Esophagus (tissue), 2 donors: Measurements from ENCODE around the gene RAP2A. TPM values are rescaled to one million over a fixed set of nuclear protein-coding genes. Genes with fewer than 3 reads are reported as not detected.

Experiments
- H3K27ac ChIP-seq, 2 donors: one replicate each; pipeline ENCODE4 v1.5.1; 2013; ENCODE audit warnings: low read depth in 2 of 2, mild to moderate bottlenecking in 2 of 2, inconsistent platforms in 1 of 2, low read length in 1 of 2, moderate library complexity in 1 of 2
- H3K27me3 ChIP-seq, 2 donors: one replicate each; pipeline ENCODE4 v1.6.1; 2013; ENCODE audit warnings: low read length in 2 of 2, control low read depth in 1 of 2, mild to moderate bottlenecking in 1 of 2; ENCODE audit not compliant: insufficient read depth in 2 of 2, control insufficient read depth in 1 of 2
- H3K36me3 ChIP-seq, 2 donors: one replicate each; pipeline ENCODE4 v1.6.1; 2013; ENCODE audit warnings: low read length in 1 of 2; ENCODE audit not compliant: control insufficient read depth in 2 of 2, insufficient read depth in 2 of 2
- H3K4me1 ChIP-seq, 2 donors: one replicate each; pipeline ENCODE4 v1.6.1; 2013; ENCODE audit warnings: low read length in 1 of 2; ENCODE audit not compliant: control insufficient read depth in 2 of 2, insufficient read depth in 2 of 2
- H3K4me3 ChIP-seq, 2 donors: one replicate each; pipeline ENCODE4 v1.5.1; 2013; ENCODE audit warnings: low read length in 2 of 2, mild to moderate bottlenecking in 2 of 2, low read depth in 1 of 2, moderate library complexity in 1 of 2
- H3K9me3 ChIP-seq, 2 donors: one replicate each; pipeline ENCODE4 v1.6.1; 2013; ENCODE audit warnings: mild to moderate bottlenecking in 2 of 2, low read depth in 1 of 2, low read length in 1 of 2, moderate library complexity in 1 of 2; ENCODE audit not compliant: control insufficient read depth in 2 of 2, insufficient read depth in 1 of 2
- WGBS, 2 donors: extraction: QIAGEN DNeasy Blood & Tissue Kit; methylation state at CpG; one replicate each; pipeline ENCODE4 v1.1.7; 2013; 5-methylcytosine and 5-hydroxymethylcytosine counted together
- polyA plus RNA-seq, 2 donors: library from polyadenylated mRNA; stranded (reverse); fragments of 200-250 nt; gene quantifications; one replicate each; pipeline ENCODE4 v1.2.3, GENCODE V29; 2013
- donor health status: healthy with polysubstance abuse.
- donor health status: Bipolar disorder and iron deficiency.

The RAP2A gene
- polyA plus RNA-seq, 2 donors: 7.4 to 12.5 TPM

DNA sequence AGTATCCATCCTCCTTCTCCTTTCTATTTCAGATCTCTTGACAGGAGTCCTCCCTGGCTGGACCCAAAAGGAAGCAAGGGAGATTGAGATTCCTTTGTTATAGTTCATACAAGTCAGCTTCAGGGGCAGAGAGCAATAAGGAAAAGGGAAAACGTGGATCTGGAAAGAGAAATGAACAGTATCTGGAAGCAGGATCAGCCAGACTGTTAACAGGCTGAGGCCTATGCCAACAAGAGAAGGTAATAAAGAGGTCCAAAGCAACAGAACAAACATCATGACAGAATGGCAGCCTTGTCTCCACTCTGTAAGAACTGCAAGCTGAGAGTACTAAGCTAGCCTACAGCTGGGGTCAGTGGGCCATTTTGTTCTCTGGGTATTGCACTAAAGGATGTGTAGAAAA lies 64.5 kb downstream of the RAP2A start:
- Histone ChIP-seq H3K4me1 (no peaks in the 10 kb centered on the region), H3K27ac (no peak overlapping the region), H3K9me3 (no peaks in the 10 kb centered on the region), H3K4me3 (no peak overlapping the region), H3K27me3 (no peaks in the 10 kb centered on the region), H3K36me3 (no peaks in the 10 kb centered on the region)
- WGBS, 2 donors: 47 to 55% methylated on average over 1 of the region's 1 CpG

DNA sequence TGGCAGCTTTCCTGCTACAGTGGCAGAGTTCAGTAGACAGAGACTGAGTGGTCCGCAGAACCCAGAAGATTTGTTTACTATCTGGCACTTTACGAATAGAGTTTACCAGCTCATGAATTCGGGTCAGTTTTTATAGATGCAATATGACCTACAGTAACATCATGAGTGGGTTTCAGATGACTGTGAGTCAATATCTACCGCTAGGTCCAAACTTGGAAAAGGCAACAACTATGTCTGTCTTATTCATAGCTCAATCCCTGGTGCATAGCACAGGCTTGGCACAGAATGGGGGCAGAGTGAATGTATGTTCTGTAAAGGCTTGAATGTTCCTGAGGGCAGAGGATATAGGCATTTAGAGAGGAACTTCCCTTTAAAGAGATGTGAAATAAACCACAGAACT lies 65.2 kb downstream of the RAP2A start:
- 91 to 95% methylated on average over 4 of the region's 4 CpGs for WGBS, 2 donors
- Histone ChIP-seq H3K4me1 (no peaks in the 10 kb centered on the region), H3K36me3 (no peaks in the 10 kb centered on the region), H3K27me3 (no peaks in the 10 kb centered on the region), H3K27ac (no peak overlapping the region), H3K4me3 (no peak overlapping the region), H3K9me3 (no peaks in the 10 kb centered on the region)

DNA sequence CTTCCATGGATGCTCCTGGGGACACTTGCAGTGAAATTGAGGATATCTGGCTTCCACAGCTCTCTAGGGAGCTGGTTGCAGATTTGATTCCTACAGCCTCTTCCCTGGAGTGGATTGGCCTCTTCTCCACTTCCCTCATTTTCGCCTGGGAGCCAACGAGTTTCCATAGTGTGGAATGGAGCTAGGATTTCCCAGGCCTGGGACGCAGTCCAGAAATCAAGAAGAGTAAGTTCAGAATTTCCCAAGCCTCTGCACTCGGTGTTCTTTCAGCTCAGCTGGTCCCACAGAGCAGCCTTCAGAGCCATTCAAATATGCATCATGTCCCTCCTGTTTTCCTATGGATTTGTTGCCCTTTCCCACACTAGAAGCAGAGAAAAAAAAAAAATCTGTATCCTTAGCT lies 68.2 kb downstream of the RAP2A start:
- H3K36me3 ChIP-seq: no peaks in the 10 kb centered on the region
- no peak overlapping the region for H3K4me3 ChIP-seq
- H3K27me3 ChIP-seq: no peaks in the 10 kb centered on the region
- H3K4me1 ChIP-seq: no peaks in the 10 kb centered on the region
- 44 to 52% methylated on average over 4 of the region's 4 CpGs for WGBS, 2 donors
- no peak overlapping the region for H3K27ac ChIP-seq
- H3K9me3 ChIP-seq: no peaks in the 10 kb centered on the region

DNA sequence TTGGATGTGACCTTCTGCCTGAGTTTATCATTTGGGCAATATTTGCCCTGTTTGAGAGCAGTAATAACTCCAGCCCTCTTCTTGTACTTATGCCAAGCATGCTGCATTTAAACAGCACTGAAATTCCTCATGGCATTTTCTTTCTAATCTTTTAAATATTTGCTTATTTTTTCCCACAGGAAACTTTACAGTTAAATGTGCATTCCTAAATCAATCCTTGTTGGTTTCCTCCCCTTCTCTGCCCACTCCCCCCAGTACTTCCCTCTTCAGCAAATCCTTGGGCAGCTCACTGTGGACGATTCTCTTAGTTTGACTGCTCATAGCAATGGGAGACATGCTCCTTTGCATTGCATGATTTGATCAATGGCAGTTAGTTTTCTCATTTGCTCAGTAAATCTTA lies 68.7 kb downstream of the RAP2A start:
- no peak overlapping the region for H3K27ac ChIP-seq
- H3K4me3 ChIP-seq: no peak overlapping the region
- H3K4me1 ChIP-seq: no peaks in the 10 kb centered on the region
- no peaks in the 10 kb centered on the region for H3K9me3 ChIP-seq
- 20 to 26% methylated on average over 1 of the region's 1 CpG for WGBS, 2 donors
- H3K27me3 ChIP-seq: no peaks in the 10 kb centered on the region
- no peaks in the 10 kb centered on the region for H3K36me3 ChIP-seq

DNA sequence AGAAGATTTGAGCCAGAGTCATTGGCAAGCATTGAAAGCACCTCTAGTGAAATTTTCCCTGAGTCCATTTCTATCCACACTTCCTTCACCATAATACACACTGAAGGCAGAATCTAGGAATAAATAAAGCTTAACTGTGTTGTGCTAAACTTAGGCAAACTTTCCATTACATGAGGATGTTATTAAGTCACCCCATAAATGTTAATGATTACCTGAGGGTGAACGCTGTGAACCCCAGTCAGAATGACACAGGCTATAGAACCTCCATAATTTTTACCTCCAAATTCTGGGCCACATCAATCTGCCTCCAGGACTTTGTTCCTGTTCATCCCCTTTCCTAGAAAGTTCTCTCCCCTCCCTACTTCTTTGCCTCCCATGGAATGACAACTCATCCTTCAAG lies 71.0 kb downstream of the RAP2A start:
- no peak overlapping the region for H3K27ac ChIP-seq
- H3K4me3 ChIP-seq: no peak overlapping the region
- no peaks in the 10 kb centered on the region for H3K36me3 ChIP-seq
- no peaks in the 10 kb centered on the region for H3K4me1 ChIP-seq
- WGBS, 2 donors: 86 to 88% methylated on average over 1 of the region's 1 CpG
- H3K9me3 ChIP-seq: no peaks in the 10 kb centered on the region
- no peaks in the 10 kb centered on the region for H3K27me3 ChIP-seq

DNA sequence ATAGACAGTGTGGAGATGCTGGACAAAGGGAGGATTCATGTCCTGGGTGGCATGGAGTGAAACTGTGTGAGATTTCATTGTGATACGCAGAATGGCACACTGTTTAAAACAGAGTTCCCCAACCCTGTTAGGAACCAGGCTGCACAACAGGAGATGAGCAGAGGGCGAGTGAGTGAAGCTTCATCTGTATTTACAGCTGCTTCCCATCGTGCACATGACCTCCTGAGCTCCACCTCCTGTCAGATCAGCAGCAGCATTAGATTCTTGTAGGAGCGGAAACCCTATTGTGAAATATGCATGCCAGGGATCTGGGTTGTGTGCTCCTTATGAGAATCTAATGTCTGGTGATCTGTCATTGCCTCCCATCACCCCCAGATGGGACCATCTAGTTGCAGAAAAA lies 72.5 kb downstream of the RAP2A start:
- H3K36me3 ChIP-seq: no peaks in the 10 kb centered on the region
- H3K4me3 ChIP-seq: no peak overlapping the region
- no peaks in the 10 kb centered on the region for H3K27me3 ChIP-seq
- WGBS, 2 donors: 50 to 52% methylated on average over 4 of the region's 4 CpGs
- H3K9me3 ChIP-seq: no peaks in the 10 kb centered on the region
- no peaks in the 10 kb centered on the region for H3K4me1 ChIP-seq
- no peak overlapping the region for H3K27ac ChIP-seq

DNA sequence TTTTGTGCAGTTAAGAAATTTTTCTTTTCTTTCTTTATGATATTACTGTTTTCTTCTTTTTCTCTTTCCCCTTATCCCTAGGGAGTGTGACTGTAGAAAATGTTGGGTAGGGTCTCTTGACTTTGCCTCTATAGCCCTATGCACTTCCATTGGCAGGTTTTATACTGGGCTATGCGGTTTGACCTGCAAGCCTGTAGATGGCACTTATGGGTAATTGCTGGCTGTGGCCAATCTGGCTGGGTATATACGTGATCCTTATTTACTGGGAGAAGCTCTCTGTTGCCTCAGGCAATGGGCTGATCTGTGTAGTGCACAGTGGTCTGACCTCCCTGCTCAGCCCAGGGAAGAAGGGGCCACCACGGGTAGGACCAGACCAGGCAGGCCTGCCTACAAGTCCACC lies 78.8 kb downstream of the RAP2A start:
- no peaks in the 10 kb centered on the region for H3K27me3 ChIP-seq
- 85 to 89% methylated on average over 3 of the region's 3 CpGs for WGBS, 2 donors
- H3K4me3 ChIP-seq: no peak overlapping the region
- no peaks in the 10 kb centered on the region for H3K9me3 ChIP-seq
- H3K27ac ChIP-seq: no peak overlapping the region
- H3K4me1 ChIP-seq: peaks cover 0 to 3% of the 10 kb centered on the region in 2 donors
- H3K36me3 ChIP-seq: no peaks in the 10 kb centered on the region

DNA sequence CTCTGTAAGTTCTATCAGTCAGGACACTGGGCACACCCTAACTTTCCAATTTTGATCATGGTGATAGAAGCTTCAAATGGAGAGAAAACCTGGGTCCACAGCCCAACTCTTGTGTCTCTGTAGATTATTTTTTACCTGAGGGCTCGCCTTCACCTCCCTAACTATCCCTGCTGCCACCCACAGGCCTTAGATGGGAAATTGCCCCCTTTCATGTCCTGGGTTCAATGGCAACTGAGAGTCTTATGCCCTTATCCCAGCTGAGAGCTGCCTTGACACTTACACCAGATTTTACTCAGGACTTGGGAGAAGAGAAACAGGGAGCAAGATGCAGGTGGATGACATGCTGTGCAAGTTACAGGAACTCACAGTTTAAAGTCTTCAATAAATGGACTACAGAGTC lies 81.7 kb downstream of the RAP2A start:
- 77 to 81% methylated on average over 1 of the region's 1 CpG for WGBS, 2 donors
- Histone ChIP-seq H3K4me1 (peaks cover 0 to 3% of the 10 kb centered on the region in 2 donors), H3K9me3 (no peaks in the 10 kb centered on the region), H3K27me3 (no peaks in the 10 kb centered on the region), H3K4me3 (no peak overlapping the region), H3K27ac (no peak overlapping the region), H3K36me3 (no peaks in the 10 kb centered on the region)

DNA sequence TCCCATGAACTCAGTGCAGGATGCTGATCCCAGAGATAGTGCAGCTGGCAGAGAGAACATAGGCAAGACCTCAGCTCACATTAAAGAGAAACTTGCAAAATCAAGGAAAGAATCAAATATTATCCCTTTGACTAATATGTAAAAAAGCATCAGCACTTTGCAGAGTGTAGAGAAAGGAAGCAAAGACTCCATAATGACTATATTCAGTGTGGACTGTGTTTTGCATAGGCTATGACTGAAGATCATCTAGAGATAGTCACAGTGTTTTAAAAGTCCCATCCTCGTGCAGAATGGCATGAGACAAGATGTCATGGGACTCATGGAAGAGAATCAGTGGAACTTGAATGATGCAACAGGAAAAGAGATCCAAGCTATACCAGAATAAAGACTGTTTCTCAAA lies 84.0 kb downstream of the RAP2A start:
- Histone ChIP-seq H3K27ac (no peak overlapping the region), H3K9me3 (no peaks in the 10 kb centered on the region), H3K36me3 (no peaks in the 10 kb centered on the region), H3K4me3 (no peak overlapping the region), H3K4me1 (peaks cover 0 to 2% of the 10 kb centered on the region in 2 donors), H3K27me3 (no peaks in the 10 kb centered on the region)
- WGBS, 2 donors: 60 to 62% methylated on average over 1 of the region's 1 CpG
